Measurements from ENCODE around the gene CHST11.

CHST11 gene

DNA sequence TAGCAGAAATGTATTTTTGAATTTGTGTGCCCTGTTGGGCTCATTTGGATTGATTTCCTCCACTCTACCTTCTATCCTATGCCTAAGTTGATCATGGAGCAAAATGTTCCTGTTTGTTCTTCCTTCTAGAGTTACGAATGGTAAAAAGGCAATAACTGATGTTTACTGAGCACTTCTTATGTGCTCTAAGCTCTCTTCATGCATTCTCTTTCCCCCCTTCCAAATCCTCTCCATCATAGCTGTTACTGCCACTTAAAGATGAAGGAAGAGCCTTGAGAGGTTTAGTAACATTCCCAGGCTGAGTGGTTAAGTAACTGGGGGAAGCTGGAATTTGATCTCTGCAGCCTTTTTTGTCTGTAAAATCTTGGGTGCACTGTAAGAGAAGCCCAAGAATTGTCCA lies 60.1 kb downstream of the CHST11 start:
- TF ChIP-seq, protein P1, sequence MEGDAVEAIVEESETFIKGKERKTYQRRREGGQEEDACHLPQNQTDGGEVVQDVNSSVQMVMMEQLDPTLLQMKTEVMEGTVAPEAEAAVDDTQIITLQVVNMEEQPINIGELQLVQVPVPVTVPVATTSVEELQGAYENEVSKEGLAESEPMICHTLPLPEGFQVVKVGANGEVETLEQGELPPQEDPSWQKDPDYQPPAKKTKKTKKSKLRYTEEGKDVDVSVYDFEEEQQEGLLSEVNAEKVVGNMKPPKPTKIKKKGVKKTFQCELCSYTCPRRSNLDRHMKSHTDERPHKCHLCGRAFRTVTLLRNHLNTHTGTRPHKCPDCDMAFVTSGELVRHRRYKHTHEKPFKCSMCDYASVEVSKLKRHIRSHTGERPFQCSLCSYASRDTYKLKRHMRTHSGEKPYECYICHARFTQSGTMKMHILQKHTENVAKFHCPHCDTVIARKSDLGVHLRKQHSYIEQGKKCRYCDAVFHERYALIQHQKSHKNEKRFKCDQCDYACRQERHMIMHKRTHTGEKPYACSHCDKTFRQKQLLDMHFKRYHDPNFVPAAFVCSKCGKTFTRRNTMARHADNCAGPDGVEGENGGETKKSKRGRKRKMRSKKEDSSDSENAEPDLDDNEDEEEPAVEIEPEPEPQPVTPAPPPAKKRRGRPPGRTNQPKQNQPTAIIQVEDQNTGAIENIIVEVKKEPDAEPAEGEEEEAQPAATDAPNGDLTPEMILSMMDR (IDR thresholded peaks at IDR 0.05; ENCODE audit: borderline replicate concordance, insufficient read depth, low read depth, low read length): no peak
- H3K4me3 ChIP-seq (ENCODE audit: low read depth, low read length): no peak overlapping the region

- TF ChIP-seq, protein P1 (IDR thresholded peaks at IDR 0.05; ENCODE audit: borderline replicate concordance, insufficient read depth, low read depth, low read length): no peak
- no peak overlapping the region for H3K4me3 ChIP-seq (ENCODE audit: low read depth, low read length)
Observed at GRCh38 chr12:104517880-104518279, 61.1 kb downstream of the CHST11 start.

GRCh38 chr12:104519190-104520019 lies 62.7 kb downstream of the CHST11 start:
- TF ChIP-seq, protein P1 (IDR thresholded peaks at IDR 0.05; ENCODE audit: borderline replicate concordance, insufficient read depth, low read depth, low read length): no peak
- no peak overlapping the region for H3K4me3 ChIP-seq (ENCODE audit: low read depth, low read length)

- no peak overlapping the region for H3K4me3 ChIP-seq (ENCODE audit: low read depth, low read length)
Observed at GRCh38 chr12:104520242-104520900, 63.6 kb downstream of the CHST11 start.

DNA sequence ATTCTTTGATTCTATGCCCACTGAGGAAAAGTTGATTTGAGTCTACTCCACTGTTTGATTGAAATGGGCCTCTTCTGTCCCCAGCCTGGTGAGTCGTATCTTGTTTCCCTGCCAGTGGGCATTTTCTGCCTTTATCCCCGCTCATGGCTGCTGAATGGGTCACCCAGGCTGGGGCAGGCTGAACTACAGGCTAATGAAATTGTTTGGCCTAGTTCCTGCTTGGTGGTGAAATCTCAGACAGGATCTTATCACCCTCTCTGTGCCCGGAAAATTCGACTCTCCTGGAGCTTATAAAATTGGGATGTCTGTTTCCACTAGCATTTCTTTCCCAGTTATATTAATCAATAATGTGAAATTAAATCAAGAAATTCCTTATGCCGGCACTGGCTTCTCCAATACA lies 65.0 kb downstream of the CHST11 start:
- TF ChIP-seq, protein P1 (IDR thresholded peaks at IDR 0.05; ENCODE audit: borderline replicate concordance, insufficient read depth, low read depth, low read length): no peak
- H3K4me3 ChIP-seq (ENCODE audit: low read depth, low read length): no peak overlapping the region

More at GRCh38 chr12:104520242-104520900, 63.6 kb downstream of the CHST11 start:
- TF ChIP-seq, protein P1 (IDR thresholded peaks at IDR 0.05; ENCODE audit: borderline replicate concordance, insufficient read depth, low read depth, low read length): no peak

DNA sequence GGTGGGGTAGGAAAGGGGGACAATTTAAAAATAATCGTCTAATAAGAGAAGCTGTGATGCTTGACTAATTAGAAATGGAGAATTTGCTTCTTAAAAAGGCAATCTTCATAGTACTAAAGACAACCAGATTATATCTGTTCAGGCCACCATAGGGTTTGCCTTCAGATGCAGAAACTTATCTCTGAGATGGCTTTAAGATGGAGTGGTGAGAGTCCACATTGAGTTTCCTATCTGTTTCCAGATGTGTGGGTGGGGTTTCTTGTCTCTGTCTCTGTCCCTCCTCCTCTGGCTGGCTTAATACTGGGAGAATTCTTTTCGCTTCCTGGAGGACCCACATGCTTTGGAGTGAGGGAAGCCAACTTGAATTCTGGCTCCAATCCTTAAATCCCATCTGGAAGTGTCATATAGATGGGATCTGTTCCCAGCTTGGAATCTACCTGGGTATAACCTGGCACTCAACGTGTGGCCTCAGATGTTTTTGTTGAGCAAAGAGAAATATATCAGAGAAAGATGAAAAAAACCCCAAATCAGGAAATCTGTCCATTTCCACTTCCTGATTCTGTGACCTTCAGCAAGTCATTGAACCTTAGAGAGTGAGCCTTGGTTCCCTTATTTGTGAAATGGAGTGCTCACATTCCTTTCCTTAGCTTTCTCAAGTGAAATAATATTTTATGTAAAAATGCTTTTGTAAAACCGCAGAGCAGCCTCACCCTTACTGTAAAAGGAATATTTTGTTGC lies 66.4 kb downstream of the CHST11 start:
- H3K4me3 ChIP-seq (ENCODE audit: low read depth, low read length): no peak overlapping the region
- TF ChIP-seq, protein P1 (IDR thresholded peaks at IDR 0.05; ENCODE audit: borderline replicate concordance, insufficient read depth, low read depth, low read length): no peak
